SK-N-SH treated with all-trans-retinoic acid at 6 μM for 48 hours (cell line): ENCODE measurements around the gene LCORL.

Experiments used
- ATAC-seq: fragments of 200-7000 bp; cut with Tn5 transposase; 3 replicates; pipeline ENCODE4 v1.9.1; 2020; ENCODE audit warnings: mild to moderate bottlenecking, moderate library complexity
- ARNTL ChIP-seq: fragments of 450-650 bp; formaldehyde crosslinking; IDR thresholded peaks from 2 replicates; pipeline ENCODE4 v1.5.0; 2020; ENCODE audit warnings: low read depth, mild to moderate bottlenecking, moderate library complexity, borderline replicate concordance
- CSDC2 ChIP-seq: fragments of 250-450 bp; sonication (Bioruptor Pico); IDR thresholded peaks from 2 replicates; pipeline ENCODE4 v1.5.0; 2020; ENCODE audit warnings: mild to moderate bottlenecking, moderate library complexity
- ESRRG ChIP-seq: fragments of 250-450 bp; sonication (Bioruptor Pico); IDR thresholded peaks from 2 replicates; pipeline ENCODE4 v1.6.1; 2021; ENCODE audit warnings: mild to moderate bottlenecking
- GLIS3 ChIP-seq: fragments of 250-450 bp; sonication (Bioruptor Pico); IDR thresholded peaks from 2 replicates; pipeline ENCODE4 v1.5.0; 2020; ENCODE audit warnings: mild to moderate bottlenecking, moderate library complexity
- ISL1 ChIP-seq: fragments of 250-450 bp; sonication (Bioruptor Pico); IDR thresholded peaks from 2 replicates; pipeline ENCODE4 v2.1.2; 2022; ENCODE audit warnings: mild to moderate bottlenecking, moderate library complexity
- OSR1 ChIP-seq: fragments of 250-450 bp; sonication (Bioruptor Pico); IDR thresholded peaks from 2 replicates; pipeline ENCODE4 v1.8.0; 2022; ENCODE audit warnings: moderate library complexity, mild to moderate bottlenecking, inconsistent platforms
- PPARA ChIP-seq: fragments of 250-450 bp; sonication (Bioruptor Pico); IDR thresholded peaks from 2 replicates; pipeline ENCODE4 v1.5.0; 2020; ENCODE audit warnings: mild to moderate bottlenecking, borderline replicate concordance
- RARB ChIP-seq: fragments of 250-450 bp; sonication (Bioruptor Pico); IDR thresholded peaks from 2 replicates; pipeline ENCODE4 v1.8.0; 2021; ENCODE audit warnings: mild to moderate bottlenecking, moderate library complexity
- SNAI2 ChIP-seq: fragments of 250-450 bp; sonication (Bioruptor Pico); IDR thresholded peaks from 2 replicates; pipeline ENCODE4 v1.5.0; 2020; ENCODE audit warnings: mild to moderate bottlenecking, moderate library complexity
- TOX ChIP-seq: fragments of 250-450 bp; sonication (Bioruptor Pico); IDR thresholded peaks from 2 replicates; pipeline ENCODE4 v1.8.0; 2021; ENCODE audit warnings: mild to moderate bottlenecking, moderate library complexity, borderline replicate concordance
- ZC3H10 ChIP-seq: fragments of 250-450 bp; sonication (Bioruptor Pico); IDR thresholded peaks from 2 replicates; pipeline ENCODE4 v1.5.1; 2021; ENCODE audit warnings: mild to moderate bottlenecking, moderate library complexity
- ZFP3 ChIP-seq: fragments of 250-450 bp; sonication (Bioruptor Pico); IDR thresholded peaks from 2 replicates; pipeline ENCODE4 v1.5.0; 2020; ENCODE audit warnings: mild to moderate bottlenecking, moderate library complexity
- ZFP30 ChIP-seq: fragments of 450-650 bp; formaldehyde crosslinking; IDR thresholded peaks from 2 replicates; pipeline ENCODE4 v1.5.0; 2022; ENCODE audit warnings: mild to moderate bottlenecking, moderate library complexity
- ZNF565 ChIP-seq: fragments of 450-650 bp; formaldehyde crosslinking; conservative IDR thresholded peaks from 2 replicates; pipeline ENCODE4 v1.5.0; 2020; ENCODE audit warnings: low read depth, mild to moderate bottlenecking, moderate library complexity
- ZNF70 ChIP-seq: fragments of 450-650 bp; formaldehyde crosslinking; IDR thresholded peaks from 2 replicates; pipeline ENCODE4 v1.5.0; 2020; ENCODE audit warnings: mild to moderate bottlenecking, moderate library complexity
- ZNF8 ChIP-seq: fragments of 450-650 bp; formaldehyde crosslinking; IDR thresholded peaks from 2 replicates; pipeline ENCODE4 v1.5.0; 2020; ENCODE audit warnings: mild to moderate bottlenecking, moderate library complexity
- TF ChIP-seq, protein P1 (sequence below): fragments of 250-450 bp; sonication (Bioruptor Pico); IDR thresholded peaks from 2 replicates; pipeline ENCODE4 v1.5.1; 2020; ENCODE audit warnings: low read depth, mild to moderate bottlenecking, moderate library complexity
- TF ChIP-seq, protein P2 (sequence below): fragments of 250-450 bp; sonication (Bioruptor Pico); IDR thresholded peaks from 2 replicates; pipeline ENCODE4 v1.8.0; 2021; ENCODE audit warnings: low read depth, mild to moderate bottlenecking, moderate library complexity, borderline replicate concordance
- TF ChIP-seq, protein P3 (sequence below): fragments of 250-450 bp; sonication (Bioruptor Pico); IDR thresholded peaks from 2 replicates; pipeline ENCODE4 v1.5.1; 2021; ENCODE audit warnings: mild to moderate bottlenecking, moderate library complexity

Gene LCORL

DNA sequence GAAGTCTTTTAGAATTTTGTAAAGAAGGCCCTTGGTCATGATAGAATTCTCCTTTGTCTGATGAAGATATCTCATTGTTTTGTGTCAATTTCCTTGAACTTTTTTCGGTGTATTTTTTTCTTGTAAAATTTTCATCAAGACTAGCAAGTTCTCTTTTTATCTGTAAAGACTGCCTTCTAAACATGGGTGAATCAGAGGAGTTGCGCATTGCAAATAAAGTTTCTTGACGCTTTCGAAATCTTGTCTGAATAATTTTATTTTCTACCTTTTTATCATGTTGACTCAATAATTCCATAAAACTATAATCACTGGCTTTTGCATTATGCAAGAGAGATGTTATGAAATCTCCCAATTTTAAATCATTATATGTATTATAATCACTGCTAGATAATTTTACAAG lies 144.6 kb downstream of the LCORL start:
- no peak for ATAC-seq
- TF ChIP-seq, protein P1, sequence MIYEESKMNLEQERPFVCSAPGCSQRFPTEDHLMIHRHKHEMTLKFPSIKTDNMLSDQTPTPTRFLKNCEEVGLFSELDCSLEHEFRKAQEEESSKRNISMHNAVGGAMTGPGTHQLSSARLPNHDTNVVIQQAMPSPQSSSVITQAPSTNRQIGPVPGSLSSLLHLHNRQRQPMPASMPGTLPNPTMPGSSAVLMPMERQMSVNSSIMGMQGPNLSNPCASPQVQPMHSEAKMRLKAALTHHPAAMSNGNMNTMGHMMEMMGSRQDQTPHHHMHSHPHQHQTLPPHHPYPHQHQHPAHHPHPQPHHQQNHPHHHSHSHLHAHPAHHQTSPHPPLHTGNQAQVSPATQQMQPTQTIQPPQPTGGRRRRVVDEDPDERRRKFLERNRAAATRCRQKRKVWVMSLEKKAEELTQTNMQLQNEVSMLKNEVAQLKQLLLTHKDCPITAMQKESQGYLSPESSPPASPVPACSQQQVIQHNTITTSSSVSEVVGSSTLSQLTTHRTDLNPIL (CRISPR knock-in tag) = no peak
- TF ChIP-seq ZFP3 = no peak
- no peak for TF ChIP-seq ISL1
- TF ChIP-seq ARNTL (CRISPR knock-in tag) = no peak
- no peak for TF ChIP-seq OSR1 (CRISPR knock-in tag)
- TF ChIP-seq GLIS3 = no peak
- TF ChIP-seq ZNF70 (CRISPR knock-in tag) = no peak
- TF ChIP-seq SNAI2 (CRISPR knock-in tag) = no peak
- TF ChIP-seq PPARA (CRISPR knock-in tag) = no peak
- no peak for TF ChIP-seq CSDC2
- TF ChIP-seq, protein P2, sequence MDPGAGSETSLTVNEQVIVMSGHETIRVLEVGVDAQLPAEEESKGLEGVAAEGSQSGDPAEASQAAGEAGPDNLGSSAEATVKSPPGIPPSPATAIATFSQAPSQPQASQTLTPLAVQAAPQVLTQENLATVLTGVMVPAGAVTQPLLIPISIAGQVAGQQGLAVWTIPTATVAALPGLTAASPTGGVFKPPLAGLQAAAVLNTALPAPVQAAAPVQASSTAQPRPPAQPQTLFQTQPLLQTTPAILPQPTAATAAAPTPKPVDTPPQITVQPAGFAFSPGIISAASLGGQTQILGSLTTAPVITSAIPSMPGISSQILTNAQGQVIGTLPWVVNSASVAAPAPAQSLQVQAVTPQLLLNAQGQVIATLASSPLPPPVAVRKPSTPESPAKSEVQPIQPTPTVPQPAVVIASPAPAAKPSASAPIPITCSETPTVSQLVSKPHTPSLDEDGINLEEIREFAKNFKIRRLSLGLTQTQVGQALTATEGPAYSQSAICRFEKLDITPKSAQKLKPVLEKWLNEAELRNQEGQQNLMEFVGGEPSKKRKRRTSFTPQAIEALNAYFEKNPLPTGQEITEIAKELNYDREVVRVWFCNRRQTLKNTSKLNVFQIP = no peak
- TF ChIP-seq, protein P3, sequence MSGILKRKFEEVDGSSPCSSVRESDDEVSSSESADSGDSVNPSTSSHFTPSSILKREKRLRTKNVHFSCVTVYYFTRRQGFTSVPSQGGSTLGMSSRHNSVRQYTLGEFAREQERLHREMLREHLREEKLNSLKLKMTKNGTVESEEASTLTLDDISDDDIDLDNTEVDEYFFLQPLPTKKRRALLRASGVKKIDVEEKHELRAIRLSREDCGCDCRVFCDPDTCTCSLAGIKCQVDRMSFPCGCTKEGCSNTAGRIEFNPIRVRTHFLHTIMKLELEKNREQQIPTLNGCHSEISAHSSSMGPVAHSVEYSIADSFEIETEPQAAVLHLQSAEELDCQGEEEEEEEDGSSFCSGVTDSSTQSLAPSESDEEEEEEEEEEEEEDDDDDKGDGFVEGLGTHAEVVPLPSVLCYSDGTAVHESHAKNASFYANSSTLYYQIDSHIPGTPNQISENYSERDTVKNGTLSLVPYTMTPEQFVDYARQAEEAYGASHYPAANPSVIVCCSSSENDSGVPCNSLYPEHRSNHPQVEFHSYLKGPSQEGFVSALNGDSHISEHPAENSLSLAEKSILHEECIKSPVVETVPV = no peak
- no peak for TF ChIP-seq ZFP30
- TF ChIP-seq ZC3H10 (CRISPR knock-in tag) = no peak
- no peak for TF ChIP-seq ZNF8
- TF ChIP-seq RARB = no peak
- TF ChIP-seq TOX (CRISPR knock-in tag) = no peak
- no peak for TF ChIP-seq ZNF565 (CRISPR knock-in tag)
- TF ChIP-seq, all 23 proteins: peak for 0

DNA sequence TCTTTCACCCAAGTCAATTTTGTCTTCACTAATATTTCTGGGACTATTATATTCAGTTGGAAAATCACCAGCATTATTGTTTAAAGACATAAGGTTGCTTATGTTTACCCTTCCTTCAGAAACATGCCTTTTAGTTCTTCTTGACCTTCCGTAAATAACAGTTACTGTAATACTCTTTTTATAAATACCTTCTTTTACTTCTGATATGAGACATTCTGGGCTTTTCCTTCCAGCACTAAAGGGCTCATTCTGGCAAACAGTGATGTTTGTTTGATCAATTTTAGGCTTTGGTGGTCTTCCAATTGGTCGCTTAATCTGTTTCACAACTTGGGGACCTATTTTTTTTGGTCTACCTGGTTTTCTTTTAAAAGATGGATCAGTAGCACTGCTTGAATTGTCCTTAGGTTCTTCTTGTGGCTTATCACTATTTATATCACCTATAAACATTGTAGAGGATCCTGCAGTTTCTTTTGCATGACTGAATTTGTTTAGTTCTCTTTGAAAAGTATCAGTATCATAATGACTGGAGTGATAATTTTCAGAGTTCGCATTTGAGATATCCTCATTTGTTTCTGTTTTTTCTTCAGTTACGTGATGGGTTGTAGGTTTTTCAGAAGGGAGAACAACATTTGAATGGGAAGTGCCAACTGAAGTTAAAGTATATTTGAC lies 146.0 kb downstream of the LCORL start:
- ATAC-seq = no peak
- TF ChIP-seq, protein P3 = no peak
- TF ChIP-seq ARNTL (CRISPR knock-in tag) (no peak), ZFP30 (no peak), ISL1 (no peak), ZC3H10 (CRISPR knock-in tag) (no peak), ZNF565 (CRISPR knock-in tag) (no peak)
- TF ChIP-seq, protein P2 = no peak
- TF ChIP-seq, all 23 proteins: peak for 0

DNA sequence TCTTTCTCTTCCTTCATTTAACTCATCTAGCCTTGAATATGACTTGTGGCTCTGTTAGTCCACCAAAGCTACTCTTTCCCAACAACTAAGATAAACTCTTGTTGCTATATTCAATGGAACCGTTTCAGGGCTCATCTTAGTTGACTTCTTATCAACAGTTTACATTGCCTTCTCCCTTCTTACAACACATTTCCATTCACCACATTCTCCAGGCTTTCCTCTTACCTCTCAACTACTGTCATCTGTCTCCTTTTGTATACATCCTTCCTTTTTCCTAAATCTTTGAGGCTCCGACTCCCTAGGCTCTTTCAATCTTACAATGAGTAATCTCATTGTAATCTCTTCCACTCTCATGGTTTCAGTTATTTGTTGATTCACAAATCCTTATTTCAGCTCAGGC lies 152.2 kb downstream of the LCORL start:
- no peak for ATAC-seq
- no peak for TF ChIP-seq ZC3H10 (CRISPR knock-in tag)
- TF ChIP-seq, protein P3 = no peak
- TF ChIP-seq ZFP30 = no peak
- TF ChIP-seq TOX (CRISPR knock-in tag) = no peak
- no peak for TF ChIP-seq ZNF70 (CRISPR knock-in tag)
- no peak for TF ChIP-seq OSR1 (CRISPR knock-in tag)
- TF ChIP-seq, protein P1 (CRISPR knock-in tag) = no peak
- no peak for TF ChIP-seq ZNF565 (CRISPR knock-in tag)
- no peak for TF ChIP-seq ESRRG
- TF ChIP-seq CSDC2 = no peak
- no peak for TF ChIP-seq SNAI2 (CRISPR knock-in tag)
- no peak for TF ChIP-seq ARNTL (CRISPR knock-in tag)
- no peak for TF ChIP-seq ISL1
- no peak for TF ChIP-seq RARB
- TF ChIP-seq GLIS3 = no peak
